Breast epithelium (tissue), 4 donors: ENCODE measurements around the gene FAM111A. TPM values are rescaled to one million over a fixed set of nuclear protein-coding genes. Genes with fewer than 3 reads are reported as not detected.

Experiments
- DNase-seq, 2 donors: peaks; one replicate each; pipeline ENCODE4 v3.0.0-alpha.2; 2019; ENCODE audit warnings: low spot score in 2 of 2
- H3K27ac ChIP-seq, 2 donors: fragments of 200-600 bp; sonication (generic) in 1 of 2; one replicate each; pipeline ENCODE4 v1.5.1; 2016 to 2019; ENCODE audit warnings: mild to moderate bottlenecking in 1 of 2
- H3K27me3 ChIP-seq, 2 donors: fragments of 200-600 bp; sonication (generic) in 1 of 2; one replicate each; pipeline versions ENCODE4 v1.5.1 to v1.6.0; 2017 to 2019; ENCODE audit warnings: control low read depth in 1 of 2, mild to moderate bottlenecking in 1 of 2
- H3K36me3 ChIP-seq: fragments of 200-600 bp; one replicate; pipeline ENCODE4 v1.5.1; 2019
- H3K4me1 ChIP-seq, 2 donors: fragments of 200-600 bp; sonication (generic); one replicate each; pipeline ENCODE4 v1.5.1; 2016 to 2019; ENCODE audit warnings: control low read depth in 1 of 2
- H3K4me3 ChIP-seq, 3 donors: fragments of 200-600 bp; sonication (generic); 1 replicate in 2 of 3; 2 replicates in 1 of 3; pipeline ENCODE4 v1.5.1; 2016 to 2019; ENCODE audit warnings: mild to moderate bottlenecking in 3 of 3, moderate library complexity in 2 of 3
- H3K9me3 ChIP-seq, 2 donors: fragments of 200-600 bp; sonication (generic) in 1 of 2; one replicate each; pipeline ENCODE4 v1.5.1; 2016 to 2019; ENCODE audit warnings: control low read depth in 1 of 2
- POLR2A ChIP-seq: fragments of 450-650 bp; IDR thresholded peaks from one replicate; pipeline ENCODE4 v1.6.1; 2016; ENCODE audit warnings: antibody characterized with exemption, mild to moderate bottlenecking, moderate library complexity
- POLR2AphosphoS5 ChIP-seq, 3 donors: sonication (generic); formaldehyde crosslinking; IDR thresholded peaks; one replicate each; pipeline ENCODE4 v1.6.1; 2017; ENCODE audit warnings: antibody characterized with exemption in 3 of 3
- intact Hi-C: fragments of 100-400 bp; cut with DNase I; formaldehyde crosslinking; loops from one replicate; pipeline ENCODE4 v1.15.1; 2023; ENCODE audit warnings: low total_unique reads
- total RNA-seq, 3 donors: library from RNA; depleted of rRNA; stranded (reverse); fragments of >200 nt; gene quantifications; one replicate each; pipeline ENCODE4 v1.1.0, GENCODE V29; 2016
- TF ChIP-seq, protein P1 (sequence below), 3 donors: fragments of 450-650 bp; IDR thresholded peaks; one replicate each; pipeline ENCODE4 v1.5.1; 2016 to 2017; ENCODE audit warnings: antibody characterized with exemption in 3 of 3, mild to moderate bottlenecking in 3 of 3, moderate library complexity in 3 of 3

FAM111A gene
- total RNA-seq, 3 donors from 2014 or later, result 37.0 to 48.0 (median 44.6) TPM

DNA sequence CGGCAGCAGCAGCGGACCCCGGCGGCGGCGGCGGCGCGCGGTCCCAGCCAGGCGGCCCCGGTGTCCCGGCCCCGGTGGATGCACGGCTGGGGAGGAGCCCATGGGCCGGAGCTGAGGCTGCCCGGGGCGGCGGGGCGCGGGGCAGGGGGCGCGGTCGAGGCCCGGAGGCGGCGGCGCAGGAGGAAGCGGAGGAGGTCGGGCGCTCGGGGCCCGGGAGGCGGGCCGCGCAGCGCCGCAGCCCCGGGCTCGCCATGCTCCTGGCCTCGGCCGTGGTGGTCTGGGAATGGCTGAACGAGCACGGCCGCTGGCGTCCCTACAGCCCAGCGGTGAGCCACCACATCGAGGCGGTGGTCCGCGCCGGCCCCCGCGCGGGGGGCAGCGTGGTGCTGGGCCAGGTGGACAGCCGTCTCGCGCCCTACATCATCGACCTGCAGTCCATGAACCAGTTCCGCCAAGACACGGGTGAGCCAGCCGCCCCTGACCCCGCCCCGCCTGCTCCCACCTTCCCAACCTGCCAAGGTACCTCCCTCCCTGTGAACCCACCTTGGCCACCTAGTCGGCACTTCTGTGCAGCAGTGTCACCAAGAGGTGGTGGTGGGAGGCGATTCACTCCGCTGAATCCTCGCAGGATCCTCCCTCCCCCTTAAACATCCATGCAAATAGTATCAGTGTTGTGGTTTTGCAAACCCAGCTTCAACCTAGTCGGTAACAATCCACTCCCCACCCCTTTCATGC is 29.9 kb downstream of the FAM111A start:
- Histone ChIP-seq H3K27me3 (no peaks in the 10 kb centered on the region), H3K4me3 (peak overlapping the region; percentile 58 to 96 (median 72)), H3K36me3 (no peaks in the 10 kb centered on the region), H3K27ac (peak overlapping the region; percentile 69 to 91), H3K9me3 (no peaks in the 10 kb centered on the region), H3K4me1 (peaks cover 0 to 6% of the 10 kb centered on the region in 2 donors)
- TF ChIP-seq POLR2A (no peak), POLR2AphosphoS5 (IDR thresholded peaks at IDR 0.05) (no peak)
- TF ChIP-seq, protein P1, sequence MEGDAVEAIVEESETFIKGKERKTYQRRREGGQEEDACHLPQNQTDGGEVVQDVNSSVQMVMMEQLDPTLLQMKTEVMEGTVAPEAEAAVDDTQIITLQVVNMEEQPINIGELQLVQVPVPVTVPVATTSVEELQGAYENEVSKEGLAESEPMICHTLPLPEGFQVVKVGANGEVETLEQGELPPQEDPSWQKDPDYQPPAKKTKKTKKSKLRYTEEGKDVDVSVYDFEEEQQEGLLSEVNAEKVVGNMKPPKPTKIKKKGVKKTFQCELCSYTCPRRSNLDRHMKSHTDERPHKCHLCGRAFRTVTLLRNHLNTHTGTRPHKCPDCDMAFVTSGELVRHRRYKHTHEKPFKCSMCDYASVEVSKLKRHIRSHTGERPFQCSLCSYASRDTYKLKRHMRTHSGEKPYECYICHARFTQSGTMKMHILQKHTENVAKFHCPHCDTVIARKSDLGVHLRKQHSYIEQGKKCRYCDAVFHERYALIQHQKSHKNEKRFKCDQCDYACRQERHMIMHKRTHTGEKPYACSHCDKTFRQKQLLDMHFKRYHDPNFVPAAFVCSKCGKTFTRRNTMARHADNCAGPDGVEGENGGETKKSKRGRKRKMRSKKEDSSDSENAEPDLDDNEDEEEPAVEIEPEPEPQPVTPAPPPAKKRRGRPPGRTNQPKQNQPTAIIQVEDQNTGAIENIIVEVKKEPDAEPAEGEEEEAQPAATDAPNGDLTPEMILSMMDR (IDR thresholded peaks at IDR 0.05), result no peak
- no peak for DNase-seq
- intact Hi-C loops, result loop anchor here (1.0 to 10.0 kb wide), 3 partner anchors 20 to 1368 kb away; no protein-coding TSS in a partner anchor

DNA sequence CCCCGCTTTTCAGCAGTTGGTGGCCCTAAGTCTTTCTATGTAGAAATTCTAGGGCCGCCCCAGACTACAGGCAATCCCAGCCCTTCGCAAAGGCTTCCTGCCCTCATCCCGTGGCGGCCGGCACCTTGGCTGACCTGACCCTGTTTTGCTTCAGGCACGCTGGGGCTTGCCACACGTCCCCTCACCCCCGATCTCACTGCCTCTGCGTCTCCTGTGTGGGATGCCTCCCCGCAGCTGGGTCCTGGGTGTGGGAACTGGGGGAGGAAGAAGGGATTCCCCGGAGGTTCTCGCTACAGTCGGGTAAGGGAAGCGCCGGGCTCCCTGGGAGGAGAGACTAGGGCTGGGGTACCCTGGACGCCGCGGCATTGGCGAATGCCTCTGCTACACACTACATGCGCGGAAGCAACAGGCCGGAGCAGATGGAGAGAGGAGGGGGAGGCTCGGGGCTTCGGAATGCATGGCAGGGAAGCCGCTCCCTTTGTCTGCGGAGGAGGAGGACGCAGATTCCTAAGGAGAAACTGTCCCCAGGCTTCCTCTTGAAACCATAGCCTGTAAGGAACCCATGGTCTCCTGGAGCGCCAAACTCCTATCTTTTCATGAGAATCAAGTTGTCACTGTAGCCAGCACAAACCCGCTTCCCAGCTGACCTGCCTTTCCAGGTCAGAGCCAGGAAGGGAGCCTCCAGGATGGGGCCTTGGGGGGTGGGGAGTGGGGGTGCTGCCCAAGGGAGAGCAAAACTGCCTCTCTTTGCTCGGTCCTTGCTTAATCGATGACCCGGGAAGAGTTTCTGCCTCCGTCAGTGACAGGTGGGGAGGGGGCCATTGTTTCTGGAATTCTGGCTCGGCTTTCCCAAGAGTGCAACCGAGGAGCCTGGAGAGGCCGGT is 30.7 kb downstream of the FAM111A start:
- intact Hi-C loops, result loop anchor here (5.0 to 10.0 kb wide), 2 partner anchors 34 to 1369 kb away; no protein-coding TSS in a partner anchor
- no peaks in the 10 kb centered on the region for H3K27me3 ChIP-seq
- TF ChIP-seq, protein P1 (IDR thresholded peaks at IDR 0.05), result no peak
- TF ChIP-seq POLR2A (no peak), POLR2AphosphoS5 (IDR thresholded peaks at IDR 0.05) (no peak)
- H3K9me3 ChIP-seq, result no peaks in the 10 kb centered on the region
- peaks cover 0 to 6% of the 10 kb centered on the region in 2 donors for H3K4me1 ChIP-seq
- peak overlapping the region; percentile 58 to 96 (median 72) for H3K4me3 ChIP-seq
- no peaks in the 10 kb centered on the region for H3K36me3 ChIP-seq
- peak in 1 of 2 donors; percentile 33 for DNase-seq
- H3K27ac ChIP-seq, result peak overlapping the region; percentile 69 to 91

DNA sequence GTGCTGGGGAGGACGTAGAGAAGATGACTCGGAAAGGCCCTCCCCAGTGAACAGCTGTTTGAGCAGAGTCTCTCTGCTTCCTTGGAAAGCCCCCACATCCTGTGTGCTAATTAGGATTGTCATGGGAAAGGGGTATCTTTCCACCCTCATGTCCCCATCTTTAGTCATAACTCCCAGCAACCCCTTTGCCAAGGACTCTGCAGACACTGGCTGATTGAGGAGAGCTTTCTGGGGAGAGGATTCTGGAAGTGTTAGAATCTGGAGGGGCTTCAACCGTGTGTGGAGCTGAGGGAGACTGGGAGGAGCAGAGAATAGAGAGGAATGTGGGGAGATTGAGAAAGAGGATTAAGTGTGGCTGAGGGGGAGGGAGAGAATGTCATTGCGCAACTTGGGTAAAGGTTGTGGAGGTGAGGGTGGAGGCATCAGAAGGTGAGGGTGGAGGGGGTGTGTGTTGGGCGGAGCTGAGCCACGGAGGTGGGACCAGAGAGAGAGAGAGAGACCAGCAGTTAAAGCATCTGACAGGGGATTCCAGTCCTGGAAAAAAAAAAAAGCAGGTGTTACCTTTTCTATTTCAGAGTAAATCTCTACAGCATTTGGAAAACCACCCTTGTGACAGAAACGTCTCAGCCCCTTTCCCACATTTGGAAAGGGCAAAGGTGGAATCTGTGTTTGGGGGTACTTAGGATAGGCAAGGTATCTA is 31.5 kb downstream of the FAM111A start:
- peak overlapping the region; percentile 69 to 91 for H3K27ac ChIP-seq
- no peak for TF ChIP-seq POLR2A
- peak in 1 of 3 donors; percentile 35 for TF ChIP-seq POLR2AphosphoS5 (IDR thresholded peaks at IDR 0.05)
- no peaks in the 10 kb centered on the region for H3K27me3 ChIP-seq
- peak overlapping the region; percentile 58 to 96 (median 72) for H3K4me3 ChIP-seq
- intact Hi-C loops, result loop anchor here (5.0 to 10.0 kb wide), 2 partner anchors 33 to 1369 kb away; no protein-coding TSS in a partner anchor
- peak in 1 of 2 donors; percentile 64 for DNase-seq
- peaks cover 0 to 1% of the 10 kb centered on the region in 2 donors for H3K9me3 ChIP-seq
- H3K4me1 ChIP-seq, result peaks cover 0 to 6% of the 10 kb centered on the region in 2 donors
- H3K36me3 ChIP-seq, result no peaks in the 10 kb centered on the region

DNA sequence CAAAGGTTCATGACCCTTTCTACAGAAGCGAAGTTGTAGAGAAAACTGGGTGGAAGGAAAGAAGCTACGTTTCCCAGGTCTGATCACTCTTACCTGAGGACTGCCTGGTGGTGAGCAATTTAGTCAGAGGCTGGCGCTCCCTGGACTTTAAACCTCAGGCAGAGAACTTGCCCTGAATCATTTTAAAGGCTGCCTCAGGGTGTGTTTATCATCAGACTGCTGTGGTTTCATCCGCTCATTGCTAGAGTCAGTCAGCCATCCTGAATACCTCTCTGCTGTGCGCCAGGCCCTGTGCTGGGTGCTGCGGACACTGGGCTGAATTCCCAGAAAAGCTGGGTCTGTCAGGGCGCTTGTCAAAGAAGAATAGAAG is 32.0 kb downstream of the FAM111A start:
- no peak for DNase-seq
- Histone ChIP-seq H3K27me3 (no peaks in the 10 kb centered on the region), H3K27ac (peak overlapping the region; percentile 50 to 91), H3K9me3 (peaks cover 0 to 6% of the 10 kb centered on the region in 2 donors), H3K4me3 (peak overlapping the region in 1 of 3 donors; percentile 19), H3K36me3 (no peaks in the 10 kb centered on the region), H3K4me1 (peaks cover 0 to 6% of the 10 kb centered on the region in 2 donors)
- no peak for TF ChIP-seq POLR2A
- TF ChIP-seq POLR2AphosphoS5 (IDR thresholded peaks at IDR 0.05), result no peak
- TF ChIP-seq, protein P1 (IDR thresholded peaks at IDR 0.05), result no peak
- intact Hi-C loops, result loop anchor here (5.0 to 10.0 kb wide), 2 partner anchors 33 to 1370 kb away; no protein-coding TSS in a partner anchor

DNA sequence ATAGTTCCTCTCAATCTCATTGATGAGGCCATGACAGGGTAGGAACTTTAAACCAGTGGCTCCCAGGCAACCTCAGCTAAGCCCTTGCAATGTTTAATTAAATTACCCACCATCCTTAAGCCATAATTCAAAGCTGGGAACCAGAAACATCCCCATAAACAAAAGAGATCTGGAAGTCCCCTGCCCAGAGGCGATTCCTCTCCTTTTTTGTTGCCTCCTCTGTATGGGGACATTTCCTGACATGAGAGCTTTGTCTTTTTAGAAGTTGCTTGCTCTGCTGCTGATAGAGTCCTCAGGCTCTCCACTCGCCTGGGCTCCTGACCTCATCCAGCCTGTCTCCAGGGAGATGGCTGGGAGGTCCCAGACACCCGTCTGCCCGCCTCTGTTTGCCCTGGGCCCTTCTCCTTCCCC is 32.4 kb downstream of the FAM111A start:
- no peak for TF ChIP-seq POLR2AphosphoS5 (IDR thresholded peaks at IDR 0.05)
- TF ChIP-seq POLR2A, result no peak
- TF ChIP-seq, protein P1 (IDR thresholded peaks at IDR 0.05), result no peak
- Histone ChIP-seq H3K4me1 (peaks cover 0 to 6% of the 10 kb centered on the region in 2 donors), H3K36me3 (no peaks in the 10 kb centered on the region), H3K9me3 (peaks cover 0 to 7% of the 10 kb centered on the region in 2 donors), H3K27ac (peak overlapping the region; percentile 50 to 91), H3K4me3 (peak overlapping the region in 1 of 3 donors; percentile 19), H3K27me3 (no peaks in the 10 kb centered on the region)
- intact Hi-C loops, result loop anchor here (10.0 kb wide), 1 partner anchor 1370 kb away; no protein-coding TSS in a partner anchor
- no peak for DNase-seq
